ENCODE measurements around the gene CATSPER2. TPM values are rescaled to one million over a fixed set of nuclear protein-coding genes. Genes with fewer than 3 reads are reported as not detected.
"Not testable (repeated sequence)": the region's sequence is repeated elsewhere in the genome, so short reads cannot be mapped to it uniquely, and the experiment has no call there.

CATSPER2 gene
- 6.5 TPM for total RNA-seq
- polyA plus RNA-seq (ENCODE audit: insufficient read depth, low read depth, low replicate concordance): 1.9 TPM
- long read RNA-seq, donor 1: 0 reads
- long read RNA-seq, donor 2: 0 reads
- long read RNA-seq, donor 3: 0 reads
- long read RNA-seq, donor 4: 0 reads
- long read RNA-seq, donor 5: 0 reads
- long read RNA-seq, donor 6: 0 reads
- long read RNA-seq, donor 7, partial matches to known transcripts: 0 of 1 reads
- long read RNA-seq, donor 7, other reads (novel, unspliced or antisense): 1 of 1 reads
- long read RNA-seq, donor 8: 0 reads
- long read RNA-seq, donor 9: 0 reads
- long read RNA-seq, donor 10: 0 reads

DNA sequence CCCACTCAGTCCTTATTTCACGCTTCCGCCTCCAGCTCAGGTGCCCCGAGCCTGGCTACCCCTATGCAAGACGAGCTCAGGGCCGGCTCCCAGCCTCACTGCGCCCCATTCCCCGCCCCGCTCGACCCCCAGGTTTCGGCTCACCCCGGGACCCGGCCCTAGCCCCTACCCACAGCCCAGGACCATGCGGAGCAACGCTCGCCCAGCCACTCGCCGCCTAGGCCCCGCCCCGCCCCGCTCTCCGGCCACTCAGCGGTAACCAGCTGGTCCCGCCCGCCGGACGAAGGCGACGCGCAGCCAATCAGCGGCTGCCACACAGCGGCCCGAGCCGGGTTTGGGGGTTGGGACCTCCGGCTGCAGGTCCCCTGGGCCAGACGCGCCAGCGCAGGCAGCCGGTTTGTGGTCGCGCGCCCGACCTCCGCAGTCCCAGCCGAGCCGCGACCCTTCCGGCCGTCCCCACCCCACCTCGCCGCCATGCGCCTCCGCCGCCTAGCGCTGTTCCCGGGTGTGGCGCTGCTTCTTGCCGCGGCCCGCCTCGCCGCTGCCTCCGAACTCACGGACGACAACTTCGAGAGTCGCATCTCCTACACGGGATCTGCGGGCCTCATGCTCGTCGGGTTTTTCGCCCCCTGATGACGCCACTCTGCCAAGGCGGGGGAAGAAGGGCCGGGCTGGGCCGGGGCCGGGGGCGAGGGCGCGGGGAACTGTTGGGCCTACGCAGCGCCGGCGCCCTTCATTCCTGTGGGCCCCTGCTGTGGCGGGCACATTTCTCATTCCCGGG, at the start of gene CATSPER2:
Gene CATSPER2 (minus strand): TSS at position 196 of the 781 bp plus-strand sequence. CDS start 783 bp downstream, outside the sequence.
- H3K4me3 ChIP-seq (ENCODE audit: low read length in 3 of 3): no peak within 1 kb of the TSS
- H3K9ac ChIP-seq (ENCODE audit: low read length in 3 of 3): no peak within 1 kb of the TSS
- no peaks in the 10 kb centered on the region for H3K36me3 ChIP-seq (ENCODE audit: control insufficient read depth in 2 of 3, insufficient read depth in 3 of 3, low read length in 3 of 3)
- no peak for TF ChIP-seq CTCF (IDR thresholded peaks at IDR 0.05; ENCODE audit: borderline replicate concordance, extremely low read depth, insufficient read depth)
- FAIRE-seq (no peak), DNase-seq (peak in 2 of 5 donors; percentile 3 to 68)
- no peak within 1 kb of the TSS for H3K27ac ChIP-seq (ENCODE audit: low read depth in 2 of 2, low read length in 2 of 2)
- H3K9me3 ChIP-seq (ENCODE audit: control insufficient read depth in 2 of 3, insufficient read depth in 1 of 3, low read length in 3 of 3): no peaks in the 10 kb centered on the region
- intact Hi-C loops (cut with DNase I): no loop called here
- no peaks in the 10 kb centered on the region for H3K27me3 ChIP-seq (ENCODE audit: control insufficient read depth, insufficient read depth, low read length)
- no peaks in the 10 kb centered on the region for H3K4me1 ChIP-seq (ENCODE audit: control insufficient read depth in 2 of 3, insufficient read depth in 2 of 3, low read depth in 1 of 3, low read length in 3 of 3)

- FAIRE-seq; H3K9me3 ChIP-seq (ENCODE audit: control insufficient read depth in 2 of 3, insufficient read depth in 1 of 3, low read length in 3 of 3); DNase-seq; H3K27ac ChIP-seq (ENCODE audit: low read depth in 2 of 2, low read length in 2 of 2); H3K27me3 ChIP-seq (ENCODE audit: control insufficient read depth, insufficient read depth, low read length); H3K4me1 ChIP-seq (ENCODE audit: control insufficient read depth in 2 of 3, insufficient read depth in 2 of 3, low read depth in 1 of 3, low read length in 3 of 3); H3K9ac ChIP-seq (ENCODE audit: low read length in 3 of 3); H3K36me3 ChIP-seq (ENCODE audit: control insufficient read depth in 2 of 3, insufficient read depth in 3 of 3, low read length in 3 of 3); H3K4me3 ChIP-seq (ENCODE audit: low read length in 3 of 3); intact Hi-C loops (cut with DNase I): not testable (repeated sequence)
Observed at GRCh38 chr15:43693148-43694022, 44.7 kb upstream of the CATSPER2 start, which contains the start of gene CKMT1A. TSS of gene CKMT1A (plus strand) at chr15:43693859. CDS start at chr15:43694051, 192 bp downstream.

DNA sequence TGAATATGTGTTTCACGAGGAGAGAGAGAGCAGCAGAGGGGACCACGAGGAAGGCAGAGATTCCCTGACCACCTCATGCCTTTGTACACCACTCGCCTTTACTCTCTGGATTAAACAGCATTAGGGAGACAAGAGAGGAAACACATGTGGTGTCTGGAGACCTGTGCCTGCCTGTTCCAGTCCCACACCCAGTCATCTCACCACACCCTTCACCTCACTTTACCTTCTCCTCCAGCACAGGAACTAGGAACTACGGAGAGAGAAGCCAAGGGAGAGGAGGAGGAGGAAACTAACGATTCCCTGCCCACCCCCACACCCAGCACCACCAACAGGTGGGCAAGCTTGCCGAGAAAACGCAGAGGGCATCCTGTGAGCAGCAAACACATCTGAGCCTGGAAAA, 44.0 kb upstream of the CATSPER2 start:
- FAIRE-seq; H3K27me3 ChIP-seq (ENCODE audit: control insufficient read depth, insufficient read depth, low read length); intact Hi-C loops (cut with DNase I); H3K36me3 ChIP-seq (ENCODE audit: control insufficient read depth in 2 of 3, insufficient read depth in 3 of 3, low read length in 3 of 3); H3K4me3 ChIP-seq (ENCODE audit: low read length in 3 of 3); H3K27ac ChIP-seq (ENCODE audit: low read depth in 2 of 2, low read length in 2 of 2); H3K4me1 ChIP-seq (ENCODE audit: control insufficient read depth in 2 of 3, insufficient read depth in 2 of 3, low read depth in 1 of 3, low read length in 3 of 3); DNase-seq; H3K9me3 ChIP-seq (ENCODE audit: control insufficient read depth in 2 of 3, insufficient read depth in 1 of 3, low read length in 3 of 3); H3K9ac ChIP-seq (ENCODE audit: low read length in 3 of 3): not testable (repeated sequence)

GRCh38 chr15:43689604-43690301, 41.1 kb upstream of the CATSPER2 start:
- DNase-seq; H3K27me3 ChIP-seq (ENCODE audit: control insufficient read depth, insufficient read depth, low read length); H3K4me1 ChIP-seq (ENCODE audit: control insufficient read depth in 2 of 3, insufficient read depth in 2 of 3, low read depth in 1 of 3, low read length in 3 of 3); H3K9ac ChIP-seq (ENCODE audit: low read length in 3 of 3); H3K4me3 ChIP-seq (ENCODE audit: low read length in 3 of 3); H3K36me3 ChIP-seq (ENCODE audit: control insufficient read depth in 2 of 3, insufficient read depth in 3 of 3, low read length in 3 of 3); H3K27ac ChIP-seq (ENCODE audit: low read depth in 2 of 2, low read length in 2 of 2); intact Hi-C loops (cut with DNase I); H3K9me3 ChIP-seq (ENCODE audit: control insufficient read depth in 2 of 3, insufficient read depth in 1 of 3, low read length in 3 of 3): not testable (repeated sequence)
- FAIRE-seq: peak; percentile 41

GRCh38 chr15:43674175-43674574, 25.5 kb upstream of the CATSPER2 start:
- H3K4me3 ChIP-seq (ENCODE audit: low read length in 3 of 3); H3K9ac ChIP-seq (ENCODE audit: low read length in 3 of 3); DNase-seq; H3K27ac ChIP-seq (ENCODE audit: low read depth in 2 of 2, low read length in 2 of 2); H3K27me3 ChIP-seq (ENCODE audit: control insufficient read depth, insufficient read depth, low read length); H3K36me3 ChIP-seq (ENCODE audit: control insufficient read depth in 2 of 3, insufficient read depth in 3 of 3, low read length in 3 of 3); H3K4me1 ChIP-seq (ENCODE audit: control insufficient read depth in 2 of 3, insufficient read depth in 2 of 3, low read depth in 1 of 3, low read length in 3 of 3); FAIRE-seq; intact Hi-C loops (cut with DNase I); H3K9me3 ChIP-seq (ENCODE audit: control insufficient read depth in 2 of 3, insufficient read depth in 1 of 3, low read length in 3 of 3): not testable (repeated sequence)

DNA sequence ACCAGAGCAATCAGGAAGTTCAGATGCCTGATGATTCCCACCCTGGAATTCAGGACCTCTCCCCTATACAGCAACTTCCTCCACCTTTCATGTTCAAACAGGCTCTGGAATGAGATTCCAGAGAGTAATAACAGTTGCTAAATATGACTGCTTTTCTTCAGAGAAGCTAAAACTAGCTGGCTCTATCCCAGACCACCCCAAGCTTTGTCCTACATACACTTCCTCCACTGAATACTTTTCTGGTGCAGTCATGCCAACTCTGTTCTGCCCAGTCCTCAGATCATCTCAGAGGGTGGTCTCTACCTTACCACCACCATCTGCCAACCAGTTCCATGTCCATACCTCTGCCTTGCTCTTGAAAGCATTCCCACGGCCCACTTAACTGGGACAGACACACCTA, 17.5 kb upstream of the CATSPER2 start:
- intact Hi-C loops (cut with DNase I); FAIRE-seq; H3K4me3 ChIP-seq (ENCODE audit: low read length in 3 of 3); H3K9me3 ChIP-seq (ENCODE audit: control insufficient read depth in 2 of 3, insufficient read depth in 1 of 3, low read length in 3 of 3); H3K27ac ChIP-seq (ENCODE audit: low read depth in 2 of 2, low read length in 2 of 2); DNase-seq; H3K27me3 ChIP-seq (ENCODE audit: control insufficient read depth, insufficient read depth, low read length); H3K9ac ChIP-seq (ENCODE audit: low read length in 3 of 3); H3K4me1 ChIP-seq (ENCODE audit: control insufficient read depth in 2 of 3, insufficient read depth in 2 of 3, low read depth in 1 of 3, low read length in 3 of 3); H3K36me3 ChIP-seq (ENCODE audit: control insufficient read depth in 2 of 3, insufficient read depth in 3 of 3, low read length in 3 of 3): not testable (repeated sequence)
